Left colon (tissue), 2 donors: ENCODE data around the gene KCNK2. TPM values are rescaled to one million over a fixed set of nuclear protein-coding genes. Genes with fewer than 3 reads are reported as not detected.

ENCODE experiments used
- ATAC-seq: fragments of 200-7000 bp; cut with Tn5 transposase; one replicate; pipeline ENCODE4 v1.9.1; 2020; ENCODE audit warnings: mild to moderate bottlenecking, moderate library complexity
- DNase-seq, 2 donors: peaks; one replicate each; pipeline ENCODE4 v3.0.0-alpha.2; 2020
- intact Hi-C, 2 donors: fragments of 100-400 bp; cut with DNase I in 1 of 2; cut with micrococcal nuclease in 1 of 2; formaldehyde crosslinking; loops; one replicate each; pipeline versions ENCODE4 v1.11.2 to v1.14.0; 2022; cut with DNase I, micrococcal nuclease
- long read RNA-seq: library from polyadenylated mRNA; unstranded; transcript quantifications from one replicate; pipeline ENCODE4 v2.0.0, GENCODE V29; 2021
- total RNA-seq, 2 donors: library from RNA; stranded (reverse); fragmentation: NEBNext Ultra II Directional; extraction: Animal tissue kit (Norgen Biotek cat#: 25700); gene quantifications; one replicate each; pipeline ENCODE4 v1.2.1, GENCODE V29; 2021
- donor health status: DM: no; HTN: no; CAD: no.
- donor health status: DM: yes; HTN: yes; CAD: no.

Gene KCNK2
- under 1 TPM; 0.27 to 0.45 TPM for total RNA-seq
- long read RNA-seq, partial matches to known transcripts = 1 of 2 reads
- long read RNA-seq, other reads (novel, unspliced or antisense) = 0 of 2 reads

DNA sequence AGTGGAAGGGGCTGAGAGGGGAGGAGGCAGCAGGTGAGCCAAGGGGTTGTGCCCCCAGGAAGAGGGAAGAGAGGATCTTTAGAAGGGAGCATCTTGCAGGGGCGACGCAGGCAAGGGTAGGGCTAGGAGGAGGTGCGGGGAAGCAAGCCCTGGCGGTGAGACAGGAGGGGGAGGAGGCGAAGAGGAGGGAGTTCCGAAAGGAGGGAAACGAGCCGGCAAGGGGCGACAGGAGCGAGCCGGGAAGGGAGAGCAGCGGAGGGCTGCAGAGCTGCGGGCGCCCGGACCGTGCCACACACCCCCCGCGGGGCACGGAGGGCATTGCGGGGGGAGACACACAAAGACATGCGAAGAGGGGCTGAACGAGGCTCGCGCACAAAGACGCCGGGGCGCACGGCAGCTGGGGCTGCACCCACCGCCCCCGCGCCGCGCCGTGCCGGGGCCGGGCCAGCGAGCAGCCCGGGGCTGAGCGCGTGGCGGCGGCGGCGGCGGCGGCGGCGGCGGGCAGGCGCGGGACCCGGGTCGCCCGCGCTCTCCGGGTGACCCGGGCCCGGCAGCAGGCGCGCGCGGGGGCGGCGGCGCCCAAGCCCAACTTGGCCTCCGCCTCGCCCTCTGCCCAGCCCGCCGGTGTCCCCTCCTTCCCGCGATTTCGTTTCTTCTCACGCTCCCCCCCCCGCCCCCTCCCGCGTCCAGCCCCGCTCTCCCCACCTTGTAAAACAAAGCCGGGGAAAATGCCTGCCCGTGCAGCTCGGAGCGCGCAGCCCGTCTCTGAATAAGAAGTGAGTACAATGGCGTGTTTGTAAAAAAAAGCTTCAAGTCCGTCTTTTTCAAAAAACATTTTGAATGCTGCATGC is at the start of gene KCNK2:
Gene KCNK2, plus strand, starts transcription at position 206 of the 851 bp plus-strand sequence. CDS start 649 bp downstream, outside the sequence.
- no peak for DNase-seq
- intact Hi-C loops = no loop called here
- ATAC-seq = no peak

GRCh38 chr1:215032911-215033526 is 49.5 kb upstream of the KCNK2 start:
- no peak for DNase-seq
- intact Hi-C loops = no loop called here
- no peak for ATAC-seq

DNA sequence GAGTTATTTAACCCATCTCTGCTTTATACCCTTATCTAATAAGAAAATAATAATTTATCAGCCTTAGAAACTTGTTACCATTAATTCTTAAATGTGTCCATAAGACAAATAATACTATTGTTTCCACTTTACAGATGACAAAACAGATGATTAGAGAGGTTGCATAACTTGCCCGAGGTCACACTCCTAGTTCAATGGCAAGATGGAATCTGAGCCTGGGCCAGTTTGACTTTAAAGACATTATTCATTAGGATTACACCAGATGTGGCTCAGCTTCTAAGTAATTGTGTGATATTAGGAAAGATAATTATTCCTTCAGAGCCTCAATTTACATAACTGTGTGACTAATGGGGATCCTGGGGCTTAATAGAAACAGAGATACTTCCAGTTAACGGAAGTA is 42.3 kb upstream of the KCNK2 start:
- intact Hi-C loops = no loop called here
- ATAC-seq (no peak), DNase-seq (no peak)

DNA sequence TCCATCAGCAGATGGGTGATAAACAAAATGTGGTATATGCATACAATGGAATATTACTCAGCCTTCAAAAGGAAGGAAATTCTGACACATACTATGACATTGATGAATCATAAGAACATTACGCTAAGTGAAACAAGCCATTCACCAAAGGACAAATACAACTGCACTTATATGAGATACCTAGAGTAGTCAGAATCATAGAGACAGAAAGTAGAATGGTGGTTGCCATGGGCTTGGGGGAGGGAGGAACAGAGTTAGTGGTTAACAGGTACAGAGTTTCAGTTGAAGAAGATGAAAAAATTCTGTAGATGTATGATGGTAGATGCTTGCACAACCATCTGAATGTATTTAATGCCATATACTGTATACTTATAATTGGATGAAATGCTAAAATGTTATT is 39.1 kb upstream of the KCNK2 start:
- intact Hi-C loops = no loop called here
- no peak for ATAC-seq
- DNase-seq = no peak

- ATAC-seq (no peak), DNase-seq (no peak)
- intact Hi-C loops = no loop called here
Observed at GRCh38 chr1:215044151-215044550, 38.4 kb upstream of the KCNK2 start.

GRCh38 chr1:215045698-215046308 is 36.7 kb upstream of the KCNK2 start:
- DNase-seq (no peak), ATAC-seq (no peak)
- intact Hi-C loops = no loop called here

- DNase-seq (no peak), ATAC-seq (no peak)
- intact Hi-C loops = no loop called here
Observed at GRCh38 chr1:215052256-215053015, 30.1 kb upstream of the KCNK2 start.

GRCh38 chr1:215054266-215054665 is 28.3 kb upstream of the KCNK2 start:
- DNase-seq (no peak), ATAC-seq (no peak)
- intact Hi-C loops = no loop called here

- intact Hi-C loops = no loop called here
- DNase-seq = no peak
- ATAC-seq = no peak
Observed at GRCh38 chr1:215055281-215055935, 27.1 kb upstream of the KCNK2 start.

- DNase-seq = no peak
- ATAC-seq = no peak
- intact Hi-C loops = no loop called here
Observed at GRCh38 chr1:215056584-215056983, 26.0 kb upstream of the KCNK2 start.

GRCh38 chr1:215059947-215060346 is 22.6 kb upstream of the KCNK2 start:
- intact Hi-C loops = no loop called here

DNA sequence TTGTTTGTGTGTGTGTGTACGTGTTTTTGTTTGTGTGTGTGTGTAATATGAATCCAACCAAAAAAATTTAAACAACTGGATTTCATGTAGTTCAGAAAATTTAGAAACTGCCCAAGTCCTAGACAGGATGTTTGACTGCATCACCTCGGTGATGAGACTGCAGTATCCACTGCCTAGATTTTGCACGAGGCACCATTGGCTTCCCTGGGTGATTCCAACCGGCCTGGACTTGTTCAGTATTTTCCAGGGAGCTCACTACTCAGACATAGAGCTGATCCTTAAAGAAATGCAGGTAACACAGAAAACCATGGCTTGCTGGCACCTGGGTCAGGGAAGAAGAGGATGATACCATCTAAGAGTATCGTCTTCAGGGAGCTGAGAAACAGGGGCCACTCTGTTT is 18.2 kb upstream of the KCNK2 start:
- DNase-seq (no peak), ATAC-seq (no peak)
- intact Hi-C loops = no loop called here

More at GRCh38 chr1:215059947-215060346, 22.6 kb upstream of the KCNK2 start:
- no peak for ATAC-seq
- DNase-seq = no peak

GRCh38 chr1:215071078-215071477 is 11.5 kb upstream of the KCNK2 start:
- DNase-seq (no peak), ATAC-seq (no peak)
- intact Hi-C loops = no loop called here

DNA sequence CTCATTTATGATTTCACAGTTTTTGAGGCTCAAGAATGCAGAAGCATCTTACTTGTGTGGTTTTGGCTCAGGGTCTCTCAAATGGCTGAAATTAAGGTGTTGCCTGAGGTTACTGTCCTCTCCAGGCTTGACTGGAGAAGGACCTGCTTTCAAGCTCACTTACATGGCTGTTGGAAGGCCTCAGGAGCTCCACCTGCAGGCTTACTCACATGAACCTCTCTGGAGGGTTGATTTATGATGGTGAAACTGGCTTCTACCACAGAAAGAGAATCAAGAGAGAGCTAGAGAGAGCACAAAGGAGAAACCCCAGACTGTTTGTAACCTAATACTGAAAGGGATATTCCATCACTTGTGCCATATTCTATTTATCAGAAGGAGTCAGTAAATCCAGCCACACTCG is 6.2 kb upstream of the KCNK2 start:
- ATAC-seq = no peak

DNA sequence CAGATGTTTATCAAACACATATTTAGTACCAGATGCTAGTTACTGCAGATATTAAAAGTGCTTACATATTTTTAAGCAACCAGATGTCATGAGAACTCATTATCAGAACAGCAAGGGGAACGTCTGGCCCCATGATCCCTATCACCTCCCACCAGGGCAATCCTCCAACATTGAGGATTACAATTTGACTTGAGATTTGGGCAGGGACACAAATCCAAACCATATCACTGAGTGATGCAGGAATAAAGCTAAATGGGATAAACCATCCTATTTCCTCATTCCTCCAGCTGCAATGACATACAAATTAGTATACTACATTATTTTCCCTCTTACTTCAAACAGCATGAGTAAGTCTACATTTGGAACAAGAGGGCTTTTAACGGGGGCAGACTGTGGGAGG is 3.1 kb upstream of the KCNK2 start:
- ATAC-seq (no peak), DNase-seq (no peak)
- intact Hi-C loops = no loop called here

More for the DNA sequence above, 6.2 kb upstream of the KCNK2 start:
- intact Hi-C loops = no loop called here
- DNase-seq = peak in 1 of 2 donors; percentile 13

- intact Hi-C loops = no loop called here
Observed at GRCh38 chr1:215081661-215082531, 641 bp upstream of the KCNK2 start.

DNA sequence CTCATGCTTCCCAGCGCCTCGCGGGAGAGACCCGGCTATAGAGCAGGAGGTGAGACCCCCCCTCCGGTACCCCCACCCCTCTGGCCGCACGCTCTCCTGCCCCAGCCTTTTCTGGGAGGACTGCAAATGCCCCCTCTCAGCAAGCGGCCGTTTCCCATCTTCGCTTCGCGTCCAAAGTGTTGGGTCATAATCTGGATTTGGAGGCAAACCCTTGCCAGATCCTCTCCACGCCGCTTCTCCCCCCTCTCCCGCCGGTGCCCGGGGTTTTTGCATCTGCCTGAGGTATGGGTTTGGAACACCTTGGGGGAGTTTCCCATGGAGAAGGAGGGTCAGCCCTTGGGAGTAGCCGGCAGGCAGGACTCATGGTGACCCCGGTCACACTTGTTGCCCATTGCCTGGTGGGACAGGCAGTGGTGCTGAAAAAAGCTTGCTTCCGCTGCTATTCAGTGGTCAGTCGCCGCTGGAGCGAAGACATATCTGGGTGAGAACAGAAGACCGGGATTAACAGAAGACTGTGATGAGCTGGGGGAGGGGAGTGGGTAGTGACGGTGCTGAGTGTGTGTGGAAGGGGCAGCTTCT is 935 bp downstream of the KCNK2 start:
- no peak for DNase-seq
- ATAC-seq = no peak
- intact Hi-C loops = no loop called here

More at GRCh38 chr1:215081661-215082531, 641 bp upstream of the KCNK2 start:
- DNase-seq (no peak), ATAC-seq (no peak)
